GM19455 (cell line): ENCODE measurements around the gene IFI16.
"Not testable (repeated sequence)": the region's sequence is repeated elsewhere in the genome, so short reads cannot be mapped to it uniquely, and the experiment has no call there.

Experiments
- ATAC-seq: cut with Tn5 transposase; IDR thresholded peaks from one replicate; pipeline ENCODE4 v1.9.1; 2021; ENCODE audit not compliant: unreplicated experiment

IFI16 gene

DNA sequence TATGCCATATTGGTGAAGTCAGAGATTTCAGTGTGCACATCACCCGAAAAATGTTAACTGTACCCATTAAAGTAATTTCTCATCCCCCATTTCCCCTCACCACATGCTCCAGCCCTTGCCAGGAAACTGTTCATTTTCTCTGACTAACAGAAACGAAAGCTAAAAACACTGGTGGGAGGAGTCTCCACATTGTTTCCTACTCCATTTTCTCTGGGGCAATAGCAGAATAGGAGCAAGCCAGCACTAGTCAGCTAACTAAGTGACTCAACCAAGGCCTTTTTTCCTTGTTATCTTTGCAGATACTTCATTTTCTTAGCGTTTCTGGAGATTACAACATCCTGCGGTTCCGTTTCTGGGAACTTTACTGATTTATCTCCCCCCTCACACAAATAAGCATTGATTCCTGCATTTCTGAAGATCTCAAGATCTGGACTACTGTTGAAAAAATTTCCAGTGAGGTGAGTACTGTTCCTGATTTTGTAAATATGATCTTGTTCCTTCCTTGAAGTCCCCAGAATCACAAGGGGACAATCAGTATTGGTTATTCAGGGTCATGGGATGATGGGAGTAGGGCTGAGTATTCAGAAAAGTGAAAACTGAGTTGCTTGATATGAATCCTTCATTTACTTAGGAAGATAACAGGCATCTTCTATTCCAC lies at the start of gene IFI16:
Gene IFI16, plus strand, starts transcription at position 204 of the 658 bp plus-strand sequence. CDS start 4,774 bp downstream, outside the sequence.
- peak; percentile 77 for ATAC-seq

DNA sequence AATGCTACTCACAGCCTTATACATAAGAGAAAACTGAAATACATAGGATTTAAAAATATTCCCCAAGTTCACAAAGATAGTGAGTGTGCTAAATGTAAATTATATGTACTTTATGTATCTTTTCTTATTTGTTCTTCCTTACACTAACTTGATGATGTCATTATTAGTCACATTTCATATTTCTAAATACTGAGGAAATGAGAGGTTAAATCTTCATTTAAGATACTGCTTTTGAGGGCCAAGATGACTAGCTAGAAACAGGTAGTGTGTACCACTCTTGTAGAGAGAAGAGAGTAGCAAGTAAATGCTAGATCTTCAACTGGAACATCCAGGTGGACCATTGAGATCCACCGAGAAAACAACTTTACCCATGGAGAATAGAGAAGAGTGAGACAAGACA lies 48.5 kb upstream of the IFI16 start:
- ATAC-seq = no peak

DNA sequence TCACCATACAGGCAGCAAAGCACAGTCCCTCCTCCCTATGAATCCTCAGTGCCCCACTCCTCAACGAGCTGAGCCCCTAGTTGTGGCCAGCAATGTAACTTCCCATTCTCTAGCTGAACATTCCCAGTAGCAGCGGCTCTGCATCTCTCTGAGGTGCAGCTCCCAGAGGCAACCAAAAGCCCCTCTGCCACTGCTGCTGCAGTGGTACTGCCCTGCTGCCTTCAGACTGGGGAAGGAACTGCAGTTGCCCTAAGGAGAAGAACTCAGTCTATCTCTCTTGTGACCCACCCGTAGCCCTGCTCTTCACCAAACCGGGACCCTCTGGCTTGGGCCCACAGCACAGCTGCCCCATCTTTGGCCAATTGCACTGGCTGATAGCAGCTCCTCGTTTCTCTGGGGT lies 46.7 kb upstream of the IFI16 start:
- no peak for ATAC-seq

DNA sequence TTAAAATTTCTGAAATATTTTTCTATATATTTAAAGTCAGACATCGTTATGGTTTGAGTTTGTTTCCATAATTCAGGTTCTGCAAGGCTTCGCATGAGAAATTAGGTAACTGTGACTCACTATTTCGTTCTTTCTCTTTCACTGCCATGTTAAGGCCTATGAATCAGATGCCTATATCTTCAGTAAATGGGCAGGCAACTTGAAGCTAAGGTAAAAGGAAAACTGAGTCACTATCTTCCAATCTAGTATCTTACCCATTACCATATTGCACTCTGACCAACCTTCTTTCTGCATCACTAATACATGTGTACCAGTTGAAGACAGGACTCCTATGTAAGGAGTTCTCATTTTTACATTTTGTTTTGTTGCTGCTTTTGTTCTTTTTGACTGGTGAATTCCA lies 40.5 kb upstream of the IFI16 start:
- ATAC-seq = no peak

DNA sequence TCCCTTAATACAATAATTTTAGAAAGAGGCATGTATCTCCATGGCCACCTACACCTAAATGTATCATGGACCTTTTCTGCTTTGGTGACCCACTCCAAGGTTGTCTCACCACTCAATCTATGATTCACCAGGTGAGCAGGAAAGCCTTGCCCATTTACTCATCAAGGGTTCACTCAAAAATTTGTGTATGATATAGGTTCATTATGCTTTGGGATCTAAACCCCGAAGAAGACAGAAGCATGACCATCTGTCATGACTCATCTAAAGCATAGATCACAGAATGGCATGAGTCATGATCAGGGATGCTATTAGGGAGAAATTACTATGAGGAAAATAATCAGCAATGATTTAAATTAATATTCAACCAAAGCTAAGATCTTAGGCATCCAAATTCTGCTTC lies 39.9 kb upstream of the IFI16 start:
- no peak for ATAC-seq

DNA sequence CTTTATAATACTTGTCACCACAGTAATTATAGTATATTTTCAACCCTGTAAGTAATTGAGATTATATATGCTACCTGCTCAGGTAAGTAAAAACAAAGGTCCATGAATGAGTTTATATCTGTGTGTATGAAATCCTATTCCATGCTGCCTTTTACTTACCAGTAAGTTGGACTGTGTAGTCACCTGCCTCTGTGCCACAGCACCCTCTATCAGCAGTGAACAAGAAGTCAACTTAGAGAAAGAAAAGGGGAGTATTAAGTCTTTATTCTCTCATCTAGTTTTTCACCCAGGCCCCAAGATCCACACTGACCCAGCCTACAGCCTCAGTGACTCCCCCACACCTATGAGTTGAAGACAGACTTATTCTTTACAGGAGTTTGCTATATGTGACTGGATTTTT lies 36.9 kb upstream of the IFI16 start:
- no peak for ATAC-seq

DNA sequence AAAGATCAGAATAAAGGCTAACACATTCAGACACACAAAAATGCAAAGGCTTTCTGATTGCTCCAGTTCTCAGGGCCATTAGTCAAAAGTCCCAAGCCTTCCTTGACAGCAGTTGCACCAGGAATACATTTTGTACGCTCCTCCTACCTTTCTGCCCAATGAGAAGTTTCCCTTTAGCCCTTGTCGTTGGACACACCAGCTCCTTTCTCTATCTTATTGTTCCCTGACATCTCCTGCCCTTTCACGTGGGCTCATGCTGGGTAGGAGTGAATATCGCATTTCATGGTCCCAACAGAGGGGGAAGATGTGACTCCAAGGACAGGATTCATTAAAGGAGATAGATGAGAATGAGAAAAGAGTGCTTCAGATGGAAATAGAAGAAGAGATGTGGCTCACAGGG lies 33.5 kb upstream of the IFI16 start:
- no peak for ATAC-seq

DNA sequence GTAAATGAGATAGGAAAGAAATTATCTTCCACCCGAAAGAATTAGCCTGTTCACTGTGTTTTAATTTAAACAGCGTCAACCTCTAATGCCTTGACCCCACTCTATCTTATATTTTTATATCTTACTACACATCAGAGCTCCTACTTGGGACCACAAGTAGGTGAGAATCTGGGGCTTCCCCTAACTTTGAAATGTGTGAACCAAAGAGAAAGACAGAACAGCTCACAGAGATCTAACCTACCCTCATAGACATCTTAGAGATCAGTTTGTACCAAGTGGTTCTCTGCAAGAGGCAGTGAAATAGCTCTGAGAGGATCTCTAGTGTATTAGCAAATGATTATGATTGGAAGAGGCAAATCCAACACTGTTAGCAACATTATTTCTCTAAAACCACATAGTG lies 31.0 kb upstream of the IFI16 start:
- ATAC-seq = no peak

DNA sequence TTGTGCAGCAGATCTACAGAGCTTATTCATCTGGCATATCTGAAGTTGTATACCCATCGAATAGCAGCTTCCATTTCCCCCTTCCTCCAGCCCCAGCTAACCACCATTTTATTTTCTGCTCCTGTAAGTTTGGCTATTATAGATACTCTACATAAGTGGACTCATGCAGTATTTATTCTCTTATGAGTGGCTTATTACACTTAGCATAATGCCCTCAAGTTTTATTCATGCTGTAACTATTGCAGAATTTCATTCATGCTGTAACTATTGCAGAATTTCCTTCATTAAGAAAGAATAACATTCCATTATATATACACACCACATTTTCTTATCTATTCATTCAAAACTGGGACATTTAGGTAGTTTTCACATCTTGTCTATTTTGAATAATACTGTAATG lies 30.5 kb upstream of the IFI16 start:
- ATAC-seq = no peak

DNA sequence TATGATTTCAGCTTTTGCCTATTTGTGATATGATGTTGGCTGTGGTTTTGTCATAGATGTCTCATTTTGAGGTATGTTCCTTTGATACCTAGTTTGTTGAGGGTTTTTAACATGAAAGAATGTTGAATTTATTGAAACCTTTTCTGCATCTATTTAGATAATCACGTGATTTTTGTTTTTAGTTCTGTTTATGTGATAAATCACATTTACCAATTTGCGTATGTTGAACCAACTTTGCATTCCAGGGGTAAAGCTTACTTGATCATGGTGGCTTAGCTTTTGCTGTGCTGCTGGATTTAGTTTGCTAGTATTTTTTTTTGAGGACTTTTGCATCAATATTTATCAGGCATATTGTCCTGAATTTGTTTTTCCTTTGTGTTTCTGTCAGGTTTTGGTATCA lies 26.5 kb upstream of the IFI16 start:
- ATAC-seq = no peak

DNA sequence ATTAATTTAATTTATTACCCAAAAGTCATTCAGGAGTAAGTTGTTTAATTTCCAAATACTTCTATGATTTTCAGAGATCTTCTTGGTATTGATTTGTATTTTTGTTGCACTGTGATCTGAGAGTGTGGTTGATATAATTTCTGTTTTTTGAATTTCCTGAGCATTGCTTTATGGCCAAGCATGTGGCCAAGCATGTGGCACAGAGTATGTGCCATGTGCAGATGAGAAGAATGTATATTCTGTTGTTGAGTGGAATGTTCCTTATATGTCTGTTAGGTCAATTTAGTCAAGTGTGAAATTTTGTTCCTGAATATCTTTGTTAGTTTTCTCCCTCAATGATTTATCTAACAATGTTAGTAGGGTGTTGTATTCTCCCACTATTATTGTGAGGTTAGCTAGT lies 25.3 kb upstream of the IFI16 start:
- ATAC-seq = no peak

DNA sequence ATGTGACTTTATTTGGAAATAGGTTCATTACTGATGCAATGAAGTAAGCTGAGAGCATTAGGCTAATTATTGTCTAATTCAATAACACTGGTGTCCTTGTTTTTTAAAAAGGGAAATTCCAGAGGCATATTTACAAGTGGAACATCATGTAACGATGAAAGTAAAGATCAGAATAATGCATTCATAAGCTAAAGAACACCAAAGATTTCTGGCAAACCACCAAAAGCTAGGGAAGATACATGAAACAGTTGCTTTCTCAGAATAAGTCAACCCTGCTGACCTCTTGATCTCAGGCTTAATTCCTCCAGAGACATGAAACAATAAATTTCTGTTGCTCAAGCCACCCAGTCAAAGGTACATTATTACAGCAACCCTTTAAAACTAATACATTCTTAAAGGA lies 20.3 kb upstream of the IFI16 start:
- no peak for ATAC-seq

DNA sequence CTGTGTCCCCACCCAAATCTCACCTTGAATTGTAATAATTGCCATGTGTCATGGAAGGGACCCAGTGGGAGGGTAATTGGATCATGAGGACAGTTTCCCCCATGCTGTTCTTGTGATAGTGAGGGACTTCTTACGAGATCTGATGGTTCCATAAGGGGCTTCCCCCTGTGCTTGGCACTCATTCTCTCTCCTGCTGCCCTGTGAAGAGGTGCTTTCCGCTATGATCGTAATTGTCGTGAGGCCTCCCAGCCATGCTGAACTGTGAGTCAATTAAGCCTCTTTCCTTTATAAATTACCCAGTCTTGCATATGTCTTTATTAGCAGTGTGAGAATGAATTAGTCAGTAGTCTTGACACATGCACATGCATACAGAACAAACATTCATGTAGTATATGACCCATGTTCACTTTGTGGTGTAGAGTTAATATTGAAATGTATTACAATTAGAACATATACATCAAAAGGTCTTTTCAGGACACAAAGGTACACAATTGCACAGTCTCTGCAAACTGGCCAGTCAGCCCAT lies 16.9 kb upstream of the IFI16 start:
- ATAC-seq = no peak

DNA sequence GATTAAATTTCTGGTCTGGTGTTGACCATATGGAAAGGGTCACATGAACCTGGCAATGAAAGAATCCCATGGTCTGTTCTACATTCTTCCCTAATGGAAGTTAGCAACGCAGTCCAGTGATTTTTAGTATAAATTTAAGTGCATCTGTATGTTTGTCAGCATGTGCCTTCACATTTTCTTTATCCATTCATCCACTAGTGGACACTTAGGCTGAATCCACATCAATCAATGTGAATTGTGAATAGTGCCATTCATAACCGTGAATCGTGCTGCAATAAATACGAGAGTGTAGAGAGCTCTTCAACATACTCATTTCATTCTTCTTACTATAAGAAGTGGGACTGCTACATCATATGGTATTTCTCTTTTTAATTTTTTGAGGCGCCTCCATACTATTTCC lies 12.7 kb upstream of the IFI16 start:
- no peak for ATAC-seq

DNA sequence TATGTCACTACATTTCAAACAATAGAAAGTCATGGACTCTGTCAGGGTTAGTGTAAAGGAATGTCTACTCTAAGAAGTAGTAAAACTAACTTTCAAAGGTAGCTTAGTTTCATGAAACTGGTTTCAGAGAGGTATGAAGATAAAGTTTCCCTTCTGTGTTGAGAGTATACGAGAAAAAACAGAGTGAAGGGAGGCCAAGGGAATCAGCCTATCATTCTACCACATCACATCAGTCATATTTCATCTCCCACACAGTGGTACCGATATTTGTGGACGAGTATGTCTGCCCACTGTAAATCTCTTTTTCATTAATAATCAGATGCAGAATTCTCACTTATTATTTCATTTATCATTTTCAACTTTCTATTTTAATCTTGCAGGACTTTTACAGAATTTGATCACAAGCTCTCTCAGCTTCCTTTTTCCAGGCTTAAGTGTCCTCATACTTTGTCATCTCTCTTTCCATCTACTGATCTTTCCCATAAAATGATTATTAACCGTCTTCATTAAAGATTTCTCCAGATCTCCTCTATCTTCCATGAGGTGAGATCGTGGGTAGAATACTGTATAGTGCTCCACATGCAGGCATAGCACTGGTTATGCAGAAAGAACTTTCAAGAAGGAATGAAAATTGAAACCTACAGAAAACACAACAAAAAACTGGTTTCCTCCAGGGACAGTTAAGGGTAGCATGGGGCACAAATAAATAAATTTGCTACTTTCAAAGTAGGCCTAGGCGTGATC lies 11.5 kb upstream of the IFI16 start:
- ATAC-seq = no peak

DNA sequence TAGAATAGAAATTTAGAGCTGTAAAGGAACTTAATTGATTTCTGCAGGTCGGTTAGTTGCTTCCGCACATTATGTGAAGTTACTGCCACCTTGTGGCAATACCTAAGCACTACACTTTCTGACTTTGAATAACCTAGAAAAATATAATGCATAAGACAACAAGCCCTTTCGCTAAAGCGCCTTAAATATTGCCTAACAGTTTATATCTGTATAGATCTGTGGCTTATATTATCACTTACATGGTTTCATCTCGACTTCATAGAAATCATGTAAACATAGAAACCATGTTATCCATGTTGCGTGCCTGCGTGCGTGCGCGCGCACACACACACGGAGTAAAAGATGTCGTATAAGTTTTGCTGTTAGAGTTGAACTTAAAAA lies 10.9 kb upstream of the IFI16 start:
- ATAC-seq = no peak

DNA sequence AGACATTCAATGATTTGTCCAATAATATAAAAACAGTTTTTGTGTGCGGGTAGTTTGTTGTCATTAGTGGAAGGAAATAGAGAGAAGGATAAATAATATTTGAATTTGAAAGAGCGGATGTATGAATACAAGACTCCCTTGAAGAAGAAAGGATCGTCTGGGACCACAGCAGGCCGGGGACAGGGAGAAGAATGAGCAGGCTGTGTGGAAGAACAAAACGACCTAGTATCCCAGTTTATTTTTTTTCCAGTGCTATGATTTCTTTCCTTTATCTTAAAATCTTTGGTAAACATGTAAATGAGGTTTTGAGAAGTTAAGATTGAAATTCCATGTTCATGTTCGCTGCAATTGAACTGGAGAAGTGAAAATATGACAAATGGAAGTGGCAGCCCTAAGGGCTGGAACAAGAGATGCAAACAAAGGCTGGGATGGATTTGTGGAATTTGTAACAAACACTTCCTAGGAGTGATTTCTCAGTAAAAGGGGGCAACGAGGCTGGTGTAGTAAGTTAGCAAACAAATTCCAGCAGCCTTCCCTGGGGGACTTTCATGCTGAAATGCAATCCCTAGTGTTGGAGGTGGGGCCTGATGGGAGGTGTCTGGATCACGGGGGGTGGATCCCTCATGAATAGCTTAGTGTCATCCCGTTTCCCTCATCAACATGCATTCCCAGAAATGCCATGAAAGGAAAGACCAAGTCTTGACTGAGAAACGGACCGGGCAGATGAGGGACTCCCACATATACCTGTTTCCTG lies 10.2 kb upstream of the IFI16 start:
- no peak for ATAC-seq

DNA sequence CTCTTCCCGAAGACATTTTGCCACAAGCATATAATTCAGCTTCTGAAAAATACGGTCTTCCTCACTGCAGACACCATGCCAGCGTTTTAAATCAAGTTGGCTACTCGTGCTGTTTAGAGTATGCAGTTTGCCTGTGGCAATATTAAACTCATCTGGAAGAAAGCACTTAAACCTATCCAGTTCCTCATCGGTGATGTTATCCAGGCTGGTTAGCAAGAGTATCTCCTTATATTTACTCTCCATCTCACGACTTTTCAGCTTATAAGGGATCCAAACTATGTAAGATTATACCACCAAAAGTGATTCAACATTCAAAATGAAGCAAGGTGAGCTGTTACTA lies 9.7 kb upstream of the IFI16 start:
- ATAC-seq = no peak

DNA sequence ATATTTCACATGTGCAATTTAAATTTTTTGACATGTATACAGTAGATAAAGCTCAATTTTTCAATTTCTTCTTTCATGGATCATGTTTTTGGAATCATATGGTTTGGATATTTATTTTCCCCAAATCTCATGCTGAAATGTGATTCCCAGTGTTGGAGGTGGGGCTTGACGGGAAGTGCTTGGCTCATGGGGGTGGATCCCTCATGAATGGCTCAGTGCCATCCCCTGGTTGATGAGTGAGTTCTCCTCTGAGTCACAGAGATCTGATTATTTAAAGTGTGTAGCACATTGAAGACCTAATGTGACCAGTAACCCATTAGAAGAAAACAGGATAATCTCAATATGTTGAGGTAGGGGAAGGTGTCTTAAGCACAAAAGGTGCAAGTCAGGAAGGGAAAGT lies 9.1 kb upstream of the IFI16 start:
- ATAC-seq = no peak

DNA sequence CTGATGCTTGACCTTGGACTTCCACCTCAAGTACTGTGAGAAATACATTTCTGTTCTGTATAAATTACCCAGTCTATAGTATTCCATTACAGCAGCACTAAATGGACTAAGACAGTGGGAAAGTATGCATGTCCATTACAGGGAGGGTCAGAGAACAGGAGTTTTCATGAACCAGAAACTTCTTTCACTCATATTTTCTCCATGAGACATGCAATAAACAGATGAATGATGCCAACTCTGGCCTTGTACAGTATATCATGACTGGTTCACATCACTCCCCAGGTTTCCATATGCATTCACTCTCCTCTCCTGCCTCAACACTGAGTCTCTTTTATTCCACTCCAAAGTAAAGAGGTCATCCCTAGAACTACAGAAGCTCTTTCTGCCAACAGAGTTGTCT lies 4.5 kb upstream of the IFI16 start:
- ATAC-seq = no peak

DNA sequence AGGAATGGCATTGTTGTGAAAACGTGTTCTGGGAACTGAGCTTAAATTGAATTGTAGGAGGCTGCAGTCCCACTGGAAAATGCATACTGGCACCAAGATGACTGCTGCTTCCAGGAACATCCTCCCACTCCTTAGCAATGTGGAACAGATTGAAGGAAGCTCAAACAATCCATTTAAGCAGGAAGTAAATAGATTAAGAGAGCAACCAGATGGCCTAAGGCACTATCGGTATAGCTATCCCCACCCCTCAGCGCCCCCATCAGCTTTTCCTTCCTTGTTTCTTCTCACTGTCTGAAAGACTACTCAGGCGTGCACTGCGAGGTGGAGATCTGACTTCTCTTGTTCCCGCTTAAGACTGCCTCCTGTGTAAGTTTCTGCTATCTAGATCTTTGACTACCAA lies 4.0 kb upstream of the IFI16 start:
- ATAC-seq = no peak

DNA sequence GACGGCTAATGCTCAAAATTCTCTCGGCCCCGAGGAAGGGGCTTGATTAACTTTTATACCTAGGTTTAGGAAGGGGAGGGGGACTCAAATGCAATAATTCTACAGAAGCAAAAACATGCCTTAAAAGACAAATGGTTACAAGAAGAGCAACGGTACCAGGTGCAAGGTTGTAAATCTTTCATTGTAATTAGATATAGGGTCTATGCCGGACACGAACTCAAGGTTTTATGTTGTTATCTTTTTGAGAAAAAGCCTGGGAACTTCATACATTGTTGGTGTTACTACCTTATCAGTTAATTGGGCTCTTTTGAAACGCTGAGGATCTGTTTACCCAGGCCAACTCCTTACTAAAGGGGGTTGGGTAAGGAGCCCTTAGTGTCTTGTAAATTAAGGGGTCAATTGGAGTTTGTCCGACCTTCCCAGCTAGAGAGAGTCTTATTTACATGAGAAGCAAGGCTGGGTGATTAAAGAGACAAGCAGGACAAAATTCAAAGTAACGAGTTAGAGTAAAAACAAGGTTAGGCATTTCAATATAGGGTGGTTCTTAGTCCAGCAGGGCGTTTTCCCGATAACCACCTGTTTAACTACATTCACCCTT lies 3.4 kb upstream of the IFI16 start:
- not testable (repeated sequence) for ATAC-seq
